Neural progenitor cell (in vitro differentiated cells): ENCODE data around the gene NPHP3. TPM values are rescaled to one million over a fixed set of nuclear protein-coding genes. Genes with fewer than 3 reads are reported as not detected.

Experiments
- DNase-seq: peaks from one replicate; pipeline ENCODE4 v3.0.0-alpha.2; 2016; ENCODE audit warnings: low spot score
- H2AFZ ChIP-seq: fragments of 200-600 bp; sonication (generic); replicated peaks from 2 replicates; pipeline ENCODE4 v1.6.1; 2016; ENCODE audit warnings: antibody characterized with exemption
- H3F3A ChIP-seq: fragments of 200-600 bp; sonication (generic); 2 replicates; pipeline ENCODE4 v1.6.1; 2016; ENCODE audit warnings: antibody characterized with exemption, low read depth
- H3K27ac ChIP-seq: fragments of 200-600 bp; sonication (generic); 2 replicates; pipeline ENCODE4 v1.5.1; 2016; ENCODE audit warnings: mild to moderate bottlenecking
- H3K27me3 ChIP-seq: fragments of 200-600 bp; sonication (generic); 2 replicates; pipeline ENCODE4 v1.6.1; 2016; ENCODE audit warnings: mild to moderate bottlenecking, moderate library complexity
- H3K36me3 ChIP-seq: fragments of 200-600 bp; sonication (generic); 2 replicates; pipeline ENCODE4 v1.5.1; 2016
- H3K4me1 ChIP-seq: fragments of 200-600 bp; sonication (generic); 2 replicates; pipeline ENCODE4 v1.6.1; 2016; ENCODE audit warnings: mixed run types
- H3K4me2 ChIP-seq: fragments of 200-600 bp; sonication (generic); 2 replicates; pipeline ENCODE4 v1.6.1; 2016
- H3K4me3 ChIP-seq: fragments of 200-600 bp; sonication (generic); 2 replicates; pipeline ENCODE4 v1.5.1; 2016
- H3K79me2 ChIP-seq: fragments of 200-600 bp; sonication (generic); 2 replicates; pipeline ENCODE4 v1.6.1; 2016; ENCODE audit warnings: low read depth
- H3K9ac ChIP-seq: fragments of 200-600 bp; sonication (generic); 2 replicates; pipeline ENCODE4 v1.6.1; 2016
- H3K9me3 ChIP-seq: fragments of 200-600 bp; sonication (generic); 2 replicates; pipeline ENCODE4 v1.5.1; 2016; ENCODE audit warnings: low read depth
- H4K20me1 ChIP-seq: fragments of 200-600 bp; sonication (generic); 2 replicates; pipeline ENCODE4 v1.6.1; 2016; ENCODE audit warnings: low read depth
- H3K27ac Mint-ChIP-seq: 3 replicates; pipeline ENCODE4 v1.8.0; 2021; ENCODE audit warnings: mixed read lengths
- H3K27me3 Mint-ChIP-seq: 2 replicates; pipeline ENCODE4 v1.8.0; 2022; ENCODE audit warnings: low read depth, mild to moderate bottlenecking, inconsistent platforms, moderate library complexity, mixed read lengths; ENCODE audit not compliant: insufficient read depth
- H3K36me3 Mint-ChIP-seq: 3 replicates; pipeline ENCODE4 v1.8.0; 2021; ENCODE audit warnings: mixed read lengths
- H3K4me1 Mint-ChIP-seq: 3 replicates; pipeline ENCODE4 v1.8.0; 2021; ENCODE audit warnings: mixed read lengths
- H3K4me3 Mint-ChIP-seq: 3 replicates; pipeline ENCODE4 v1.8.0; 2021; ENCODE audit warnings: mild to moderate bottlenecking, moderate library complexity, mixed read lengths
- H3K9me3 Mint-ChIP-seq: 3 replicates; pipeline ENCODE4 v1.8.0; 2020; ENCODE audit warnings: mixed read lengths
- CTCF ChIP-seq: fragments of 200-600 bp; sonication (generic); IDR thresholded peaks from 2 replicates; pipeline ENCODE4 v1.5.1; 2017; ENCODE audit warnings: antibody characterized with exemption, mild to moderate bottlenecking
- EZH2 ChIP-seq: fragments of 200-600 bp; sonication (generic); IDR thresholded peaks from 2 replicates; pipeline ENCODE4 v1.6.1; 2017; ENCODE audit warnings: antibody characterized with exemption, mild to moderate bottlenecking, moderate library complexity
- EZH2phosphoT487 ChIP-seq: fragments of 200-600 bp; sonication (generic); IDR thresholded peaks from 2 replicates; pipeline ENCODE4 v1.6.1; 2017; ENCODE audit warnings: antibody characterized with exemption
- total RNA-seq: library from RNA; depleted of rRNA; stranded (reverse); fragments of >200 nt; gene quantifications from 2 replicates; pipeline ENCODE4 v1.2.3, GENCODE V29; 2015; ENCODE audit warnings: low replicate concordance

NPHP3 gene
- total RNA-seq, 1 donor from 2014 or later = 73.1 TPM

DNA sequence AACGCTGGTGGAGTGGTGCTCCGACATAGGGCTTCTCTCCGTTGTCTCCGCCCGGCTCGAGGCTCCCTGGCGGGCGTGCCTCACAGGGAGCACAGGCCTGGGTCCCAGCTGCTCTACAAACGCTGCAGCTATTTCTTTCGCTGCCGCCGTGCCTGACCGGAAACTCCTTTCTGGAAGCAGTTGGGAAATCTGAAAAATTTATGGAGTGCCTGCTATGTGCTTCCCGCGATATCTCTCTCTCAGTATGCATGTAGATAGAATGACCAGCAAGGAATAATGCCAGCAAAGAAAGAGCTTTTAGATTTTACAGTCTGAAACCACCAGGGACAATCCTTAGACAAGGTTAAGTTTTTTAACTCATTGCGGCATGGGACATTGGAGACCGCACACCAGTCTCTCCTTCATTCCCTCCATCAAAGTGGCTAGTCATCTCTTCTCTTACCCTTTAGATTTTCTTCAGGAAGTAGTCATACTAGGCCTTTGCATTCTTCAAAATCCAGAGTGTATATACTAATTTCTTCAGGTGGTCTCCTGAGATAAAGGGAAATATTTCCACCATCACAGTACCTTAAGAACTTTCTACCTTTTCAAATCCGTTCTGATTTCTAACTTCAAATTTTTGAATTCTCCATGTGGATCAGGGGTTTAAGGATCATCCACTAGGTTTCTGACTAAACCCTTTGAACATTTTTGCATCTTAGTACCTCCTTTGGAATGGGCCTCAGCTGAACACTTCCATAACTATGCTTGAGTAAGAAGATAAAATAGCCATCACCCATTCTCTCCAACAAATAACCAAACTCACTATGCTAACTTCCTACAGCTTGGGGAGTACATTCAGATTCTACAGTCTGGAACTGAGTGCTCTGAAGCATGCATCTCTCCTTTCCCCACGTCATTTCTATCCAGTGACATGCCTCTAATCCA, 1.1 kb upstream of the NPHP3 start:
- peaks cover 18% of the 10 kb centered on the region for H4K20me1 ChIP-seq
- peaks cover 20% of the 10 kb centered on the region for H3K4me1 ChIP-seq
- peaks cover 23% of the 10 kb centered on the region for H3F3A ChIP-seq
- no peaks in the 10 kb centered on the region for H3K9me3 ChIP-seq
- H3K36me3 ChIP-seq = no peaks in the 10 kb centered on the region
- H3K27me3 Mint-ChIP-seq = peaks cover 5% of the 10 kb centered on the region
- no peak overlapping the region for H3K27ac ChIP-seq
- no peaks in the 10 kb centered on the region for H3K27me3 ChIP-seq
- H3K9ac ChIP-seq = no peak overlapping the region
- H3K9me3 Mint-ChIP-seq = no peaks in the 10 kb centered on the region
- peaks cover 21% of the 10 kb centered on the region for H3K79me2 ChIP-seq
- no peak overlapping the region for H3K27ac Mint-ChIP-seq
- peaks cover 6% of the 10 kb centered on the region for H3K36me3 Mint-ChIP-seq
- peak overlapping the region; percentile 91 for H3K4me3 Mint-ChIP-seq
- no peak for DNase-seq
- TF ChIP-seq EZH2 = no peak
- no peak for TF ChIP-seq CTCF
- TF ChIP-seq EZH2phosphoT487 = no peak
- peak overlapping the region; percentile 88 for H3K4me3 ChIP-seq
- peak overlapping the region; percentile 94 for H2AFZ ChIP-seq
- H3K4me2 ChIP-seq = peak overlapping the region; percentile 90
- peaks cover 22% of the 10 kb centered on the region for H3K4me1 Mint-ChIP-seq

DNA sequence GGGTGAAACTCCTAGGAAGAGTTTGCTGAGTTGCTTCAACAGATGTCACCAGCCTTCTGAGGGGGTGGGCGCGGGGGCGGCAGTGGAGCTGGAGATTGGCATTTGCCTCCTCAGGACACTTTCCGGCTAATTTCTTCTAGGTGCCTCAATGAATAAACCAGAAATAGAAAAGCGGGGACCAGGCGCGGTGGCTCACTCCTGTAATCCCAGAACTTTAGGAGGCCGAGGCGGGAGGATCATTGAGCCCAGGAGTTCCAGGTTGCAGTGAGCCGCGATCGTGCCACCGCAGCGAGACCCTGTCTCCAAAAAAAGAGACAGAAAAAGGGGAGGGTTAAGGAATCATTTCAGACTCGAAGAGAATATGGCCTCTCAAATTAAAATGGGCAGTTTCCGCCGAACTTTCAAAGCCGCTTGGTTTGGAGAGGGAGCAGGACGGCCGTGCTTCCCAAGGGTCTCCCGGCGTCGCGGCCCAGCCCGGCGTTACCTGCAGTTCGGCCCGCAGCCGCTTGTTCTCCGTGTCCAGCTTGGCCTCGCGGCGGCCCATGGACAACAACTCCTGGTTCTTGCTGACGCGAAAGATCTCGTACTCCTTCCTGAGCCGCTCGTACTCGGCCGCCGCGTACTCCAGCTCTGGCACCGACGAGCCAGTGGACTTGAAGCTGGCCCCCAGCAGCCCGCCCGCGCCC, 587 bp downstream of the NPHP3 start:
- peaks cover 3% of the 10 kb centered on the region for H3K36me3 ChIP-seq
- no peaks in the 10 kb centered on the region for H3K9me3 ChIP-seq
- H3K27me3 Mint-ChIP-seq = peaks cover 5% of the 10 kb centered on the region
- peak overlapping the region; percentile 96 for H3K4me3 Mint-ChIP-seq
- H2AFZ ChIP-seq = peak overlapping the region; percentile 91
- peaks cover 18% of the 10 kb centered on the region for H4K20me1 ChIP-seq
- peaks cover 11% of the 10 kb centered on the region for H3K36me3 Mint-ChIP-seq
- peak overlapping the region; percentile 98 for H3K27ac Mint-ChIP-seq
- no peaks in the 10 kb centered on the region for H3K9me3 Mint-ChIP-seq
- TF ChIP-seq EZH2phosphoT487 = no peak
- no peak for TF ChIP-seq EZH2
- peak; percentile 45 for TF ChIP-seq CTCF
- peaks cover 20% of the 10 kb centered on the region for H3K4me1 ChIP-seq
- peak overlapping the region; percentile 92 for H3K4me3 ChIP-seq
- no peaks in the 10 kb centered on the region for H3K27me3 ChIP-seq
- peaks cover 21% of the 10 kb centered on the region for H3K79me2 ChIP-seq
- peaks cover 23% of the 10 kb centered on the region for H3F3A ChIP-seq
- peak overlapping the region; percentile 62 for H3K4me2 ChIP-seq
- peak overlapping the region; percentile 7 for H3K9ac ChIP-seq
- H3K27ac ChIP-seq = peak overlapping the region; percentile 82
- DNase-seq = peak; percentile 88
- peaks cover 22% of the 10 kb centered on the region for H3K4me1 Mint-ChIP-seq

GRCh38 chr3:132720228-132720627, 2.0 kb downstream of the NPHP3 start:
- H3K9me3 Mint-ChIP-seq = no peaks in the 10 kb centered on the region
- no peak overlapping the region for H2AFZ ChIP-seq
- H3K9ac ChIP-seq = no peak overlapping the region
- peaks cover 3% of the 10 kb centered on the region for H3K36me3 ChIP-seq
- no peak for TF ChIP-seq CTCF
- peaks cover 23% of the 10 kb centered on the region for H3F3A ChIP-seq
- peaks cover 15% of the 10 kb centered on the region for H3K36me3 Mint-ChIP-seq
- H3K27ac ChIP-seq = no peak overlapping the region
- H3K79me2 ChIP-seq = peaks cover 21% of the 10 kb centered on the region
- peak overlapping the region; percentile 92 for H3K4me3 ChIP-seq
- no peaks in the 10 kb centered on the region for H3K9me3 ChIP-seq
- peaks cover 5% of the 10 kb centered on the region for H3K27me3 Mint-ChIP-seq
- no peak for DNase-seq
- H4K20me1 ChIP-seq = peaks cover 18% of the 10 kb centered on the region
- H3K27ac Mint-ChIP-seq = no peak overlapping the region
- H3K4me1 Mint-ChIP-seq = peaks cover 19% of the 10 kb centered on the region
- peaks cover 20% of the 10 kb centered on the region for H3K4me1 ChIP-seq
- peak overlapping the region; percentile 62 for H3K4me2 ChIP-seq
- H3K4me3 Mint-ChIP-seq = peak overlapping the region; percentile 96
- no peaks in the 10 kb centered on the region for H3K27me3 ChIP-seq
